Suprapubic skin (tissue), 3 donors: ENCODE measurements around the gene ITK.

ENCODE experiments used
- CTCF ChIP-seq, 2 donors: fragments of 200-600 bp in 1 of 2; fragments of 450-650 bp in 1 of 2; sonication (generic) in 1 of 2; IDR thresholded peaks; one replicate each; pipeline ENCODE4 v1.5.1; 2016 to 2019; ENCODE audit warnings: antibody characterized with exemption in 2 of 2, mild to moderate bottlenecking in 1 of 2, moderate library complexity in 1 of 2
- EP300 ChIP-seq: sonication (generic); formaldehyde crosslinking; IDR thresholded peaks from one replicate; pipeline ENCODE4 v1.6.1; 2017; ENCODE audit warnings: antibody characterized with exemption
- POLR2A ChIP-seq, 2 donors: fragments of 450-650 bp; IDR thresholded peaks; one replicate each; pipeline ENCODE4 v1.6.1; 2017; ENCODE audit warnings: antibody characterized with exemption in 2 of 2, mild to moderate bottlenecking in 2 of 2, moderate library complexity in 2 of 2

GRCh38 chr5:157201857-157202256 is 21.2 kb downstream of the ITK start:
- TF ChIP-seq POLR2A (IDR thresholded peaks at IDR 0.05) = no peak
- no peak for TF ChIP-seq CTCF (IDR thresholded peaks at IDR 0.05)
- no peak for TF ChIP-seq EP300
